ENCODE data around the gene TWIST2. TPM values are rescaled to one million over a fixed set of nuclear protein-coding genes. Genes with fewer than 3 reads are reported as not detected.

The TWIST2 gene
- total and polyA plus RNA-seq, 7 experiments from 2014 or later: not detected

DNA sequence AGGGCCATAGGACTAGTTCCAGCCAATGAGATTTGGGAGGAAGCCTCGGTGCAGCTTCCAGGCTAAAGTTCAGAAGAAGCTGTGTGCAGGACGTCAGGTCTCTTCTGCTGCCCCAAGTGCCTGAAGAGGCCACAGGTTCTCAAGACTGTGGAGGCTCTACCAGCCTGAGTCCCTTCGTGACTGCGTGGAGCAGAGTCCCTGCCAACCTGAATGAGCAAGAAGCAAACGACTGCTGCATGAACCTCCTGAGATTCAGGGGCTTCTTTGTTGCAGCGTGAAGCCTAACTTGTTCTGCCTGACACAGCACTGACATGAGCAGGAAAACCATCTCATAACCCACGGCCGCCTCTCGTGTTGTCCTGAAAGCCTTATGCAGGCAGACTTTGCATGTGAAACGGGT, 39.7 kb downstream of the TWIST2 start:
- CTCF ChIA-PET: no interaction called here
- Mint-ChIP-seq H3K36me3 (no peaks in the 10 kb centered on the region), H3K27ac (no peak overlapping the region), H3K9me3 (no peaks in the 10 kb centered on the region), H3K27me3 (peaks cover 0 to 21% (median 14%) of the 10 kb centered on the region in 5 donors), H3K4me3 (no peak overlapping the region), H3K4me1 (peaks cover 0 to 2% (median 0%) of the 10 kb centered on the region in 7 donors)
- H3K4me1 ChIP-seq (ENCODE audit: control insufficient read depth in 2 of 2, insufficient read depth in 2 of 2, low read length in 2 of 2): no peaks in the 10 kb centered on the region
- no peaks in the 10 kb centered on the region for H3K9me3 ChIP-seq (ENCODE audit: control insufficient read depth in 2 of 3, low read length in 3 of 3)
- no peak for ATAC-seq
- H3K36me3 ChIP-seq (ENCODE audit: control insufficient read depth in 2 of 3, insufficient read depth in 3 of 3, low read length in 3 of 3): no peaks in the 10 kb centered on the region
- POLR2A ChIA-PET: no interaction called here
- no peak overlapping the region for H3K4me3 ChIP-seq (ENCODE audit: low read length)
- intact Hi-C loops (cut with micrococcal nuclease): no loop called here
- H3K27ac ChIP-seq (ENCODE audit: low read depth, low read length): no peak overlapping the region
- DNase-seq: no peak
- no peaks in the 10 kb centered on the region for H3K27me3 ChIP-seq (ENCODE audit: control insufficient read depth in 2 of 2, insufficient read depth in 2 of 2, low read length in 2 of 2)

DNA sequence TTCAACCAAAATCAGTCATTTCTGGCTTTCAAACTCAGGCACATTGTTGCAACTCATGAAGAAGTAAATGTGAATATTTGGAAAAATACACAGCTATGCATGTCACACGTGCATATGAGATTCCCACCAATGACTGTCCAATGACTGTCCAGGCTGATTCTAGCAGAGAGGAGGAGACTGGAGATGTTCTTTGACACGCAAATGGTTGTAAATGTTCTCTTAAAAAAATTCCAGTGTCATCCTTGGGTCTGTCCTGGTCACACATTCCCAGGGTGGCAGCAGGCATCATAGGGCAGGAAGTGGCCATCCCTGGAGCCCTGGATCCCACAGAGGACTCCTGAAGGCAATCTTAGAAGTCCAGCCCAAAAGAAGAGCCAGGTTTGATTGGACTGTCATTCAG, 40.9 kb downstream of the TWIST2 start:
- no peak overlapping the region for H3K27ac Mint-ChIP-seq
- CTCF ChIA-PET: no interaction called here
- H3K4me1 Mint-ChIP-seq: peaks cover 0 to 2% (median 0%) of the 10 kb centered on the region in 7 donors

GRCh38 chr2:238890131-238890530, 42.2 kb downstream of the TWIST2 start:
- Histone ChIP-seq H3K36me3 (ENCODE audit: control insufficient read depth in 2 of 3, insufficient read depth in 3 of 3, low read length in 3 of 3) (no peaks in the 10 kb centered on the region), H3K4me3 (ENCODE audit: low read length) (no peak overlapping the region), H3K9me3 (ENCODE audit: control insufficient read depth in 2 of 3, low read length in 3 of 3) (no peaks in the 10 kb centered on the region), H3K27me3 (ENCODE audit: control insufficient read depth in 2 of 2, insufficient read depth in 2 of 2, low read length in 2 of 2) (no peaks in the 10 kb centered on the region), H3K4me1 (ENCODE audit: control insufficient read depth in 2 of 2, insufficient read depth in 2 of 2, low read length in 2 of 2) (no peaks in the 10 kb centered on the region), H3K27ac (ENCODE audit: low read depth, low read length) (no peak overlapping the region)
- peaks cover 0 to 21% (median 5%) of the 10 kb centered on the region in 5 donors for H3K27me3 Mint-ChIP-seq
- no peaks in the 10 kb centered on the region for H3K9me3 Mint-ChIP-seq
- H3K36me3 Mint-ChIP-seq: no peaks in the 10 kb centered on the region
- H3K4me1 Mint-ChIP-seq: peaks cover 0 to 2% (median 0%) of the 10 kb centered on the region in 7 donors
- intact Hi-C loops (cut with micrococcal nuclease): no loop called here
- no peak overlapping the region for H3K4me3 Mint-ChIP-seq
- H3K27ac Mint-ChIP-seq: no peak overlapping the region
- ChIA-PET POLR2A (no interaction called here), CTCF (no interaction called here)
- ATAC-seq (no peak), DNase-seq (no peak)

More for the DNA sequence above, 40.9 kb downstream of the TWIST2 start:
- Histone ChIP-seq H3K4me1 (ENCODE audit: control insufficient read depth in 2 of 2, insufficient read depth in 2 of 2, low read length in 2 of 2) (no peaks in the 10 kb centered on the region), H3K27me3 (ENCODE audit: control insufficient read depth in 2 of 2, insufficient read depth in 2 of 2, low read length in 2 of 2) (no peaks in the 10 kb centered on the region), H3K9me3 (ENCODE audit: control insufficient read depth in 2 of 3, low read length in 3 of 3) (no peaks in the 10 kb centered on the region), H3K27ac (ENCODE audit: low read depth, low read length) (no peak overlapping the region), H3K4me3 (ENCODE audit: low read length) (no peak overlapping the region), H3K36me3 (ENCODE audit: control insufficient read depth in 2 of 3, insufficient read depth in 3 of 3, low read length in 3 of 3) (no peaks in the 10 kb centered on the region)
- no peak for ATAC-seq
- POLR2A ChIA-PET: no interaction called here
- Mint-ChIP-seq H3K27me3 (peaks cover 0 to 16% (median 6%) of the 10 kb centered on the region in 5 donors), H3K9me3 (no peaks in the 10 kb centered on the region), H3K36me3 (no peaks in the 10 kb centered on the region), H3K4me3 (no peak overlapping the region)
- no peak for DNase-seq
- intact Hi-C loops (cut with micrococcal nuclease): no loop called here

DNA sequence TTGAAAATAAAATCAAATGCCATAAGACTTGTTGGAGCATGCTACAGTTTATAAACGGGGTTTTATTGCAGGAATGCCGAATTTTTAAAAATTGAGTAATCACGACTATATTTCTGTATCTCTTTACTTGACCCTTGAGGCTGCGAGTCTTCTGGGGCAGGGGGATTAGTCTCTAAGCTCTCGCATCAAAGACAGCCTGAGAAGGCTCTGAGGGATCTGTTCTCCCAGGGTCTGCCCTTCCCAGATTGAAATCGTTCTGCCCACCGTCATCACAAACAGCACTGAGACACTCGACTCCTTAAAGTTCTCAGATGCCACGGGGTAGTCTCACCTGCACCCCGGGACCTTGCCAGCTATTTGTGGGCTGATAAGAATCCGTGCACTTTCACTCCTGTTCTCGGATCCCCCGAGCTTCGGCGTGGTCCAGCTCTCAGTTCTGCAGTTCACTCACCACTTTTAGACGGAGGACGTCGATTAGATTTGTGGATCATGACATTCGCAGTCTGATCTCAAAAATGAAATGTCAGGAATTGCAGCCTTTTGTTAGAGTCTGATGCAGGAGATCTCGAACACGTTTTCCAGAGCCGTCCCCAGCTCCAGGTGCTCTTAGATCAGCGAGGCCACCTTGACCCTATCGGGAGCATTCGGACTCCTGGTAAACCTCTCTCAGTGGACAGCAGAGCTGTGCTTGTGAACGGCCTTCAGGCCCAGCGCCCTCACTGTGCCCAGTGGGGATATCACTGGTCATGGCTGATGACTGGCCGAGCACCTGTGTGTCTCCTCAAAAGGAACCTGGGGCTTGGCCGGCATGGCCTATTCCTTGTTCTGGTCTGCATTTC, 43.0 kb downstream of the TWIST2 start:
- Mint-ChIP-seq H3K4me1 (peaks cover 0 to 2% (median 0%) of the 10 kb centered on the region in 7 donors), H3K4me3 (no peak overlapping the region), H3K27me3 (peaks cover 0 to 18% (median 0%) of the 10 kb centered on the region in 5 donors), H3K36me3 (no peaks in the 10 kb centered on the region), H3K9me3 (no peaks in the 10 kb centered on the region), H3K27ac (no peak overlapping the region)
- ChIA-PET POLR2A (no interaction called here), CTCF (no interaction called here)
- intact Hi-C loops (cut with micrococcal nuclease): no loop called here
- Histone ChIP-seq H3K27me3 (ENCODE audit: control insufficient read depth in 2 of 2, insufficient read depth in 2 of 2, low read length in 2 of 2) (no peaks in the 10 kb centered on the region), H3K4me1 (ENCODE audit: control insufficient read depth in 2 of 2, insufficient read depth in 2 of 2, low read length in 2 of 2) (no peaks in the 10 kb centered on the region), H3K9me3 (ENCODE audit: control insufficient read depth in 2 of 3, low read length in 3 of 3) (no peaks in the 10 kb centered on the region), H3K36me3 (ENCODE audit: control insufficient read depth in 2 of 3, insufficient read depth in 3 of 3, low read length in 3 of 3) (no peaks in the 10 kb centered on the region), H3K4me3 (ENCODE audit: low read length) (no peak overlapping the region), H3K27ac (ENCODE audit: low read depth, low read length) (no peak overlapping the region)
- DNase-seq (no peak), ATAC-seq (no peak)

DNA sequence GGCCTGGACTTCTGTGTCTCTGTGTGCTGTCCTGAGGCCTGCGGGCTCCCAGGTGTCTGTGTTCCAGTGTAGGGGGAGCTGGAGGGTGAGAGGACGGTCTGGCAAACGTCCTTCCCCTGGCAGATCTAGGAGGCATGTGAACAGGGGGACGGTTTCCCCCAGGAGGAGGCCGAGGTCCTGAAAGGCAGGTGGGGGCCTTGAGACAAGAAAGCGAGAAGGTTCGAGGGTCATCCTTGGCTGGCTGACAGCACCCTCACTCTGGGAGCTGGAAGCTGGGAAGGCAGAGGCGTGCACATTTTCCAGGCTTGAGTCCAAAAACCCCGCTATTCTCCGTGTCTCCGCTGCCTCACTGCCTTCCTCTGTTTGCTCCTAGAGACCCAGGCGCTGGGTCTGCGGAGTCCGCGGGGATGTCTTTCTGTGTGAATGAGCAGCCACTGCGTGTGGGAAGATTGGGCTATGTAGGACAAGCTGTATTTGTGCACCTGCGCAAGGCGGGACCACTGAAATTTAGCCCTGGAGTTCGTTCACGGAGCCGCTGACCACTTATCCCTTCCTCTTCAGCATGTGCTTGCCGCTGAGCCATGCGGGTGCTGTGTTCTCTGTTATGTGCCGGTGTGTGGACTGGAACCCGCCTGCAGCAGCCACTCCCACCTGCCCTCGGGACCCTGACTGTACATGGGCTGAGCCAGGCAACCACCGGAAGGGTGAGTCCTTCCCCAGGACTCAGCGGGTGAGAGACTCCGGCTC, 43.7 kb downstream of the TWIST2 start:
- no peaks in the 10 kb centered on the region for H3K9me3 Mint-ChIP-seq
- no peaks in the 10 kb centered on the region for H3K36me3 Mint-ChIP-seq
- DNase-seq: no peak
- Histone ChIP-seq H3K36me3 (ENCODE audit: control insufficient read depth in 2 of 3, insufficient read depth in 3 of 3, low read length in 3 of 3) (no peaks in the 10 kb centered on the region), H3K4me3 (ENCODE audit: low read length) (no peak overlapping the region), H3K27ac (ENCODE audit: low read depth, low read length) (no peak overlapping the region), H3K9me3 (ENCODE audit: control insufficient read depth in 2 of 3, low read length in 3 of 3) (no peaks in the 10 kb centered on the region), H3K27me3 (ENCODE audit: control insufficient read depth in 2 of 2, insufficient read depth in 2 of 2, low read length in 2 of 2) (no peaks in the 10 kb centered on the region), H3K4me1 (ENCODE audit: control insufficient read depth in 2 of 2, insufficient read depth in 2 of 2, low read length in 2 of 2) (no peaks in the 10 kb centered on the region)
- ChIA-PET CTCF (no interaction called here), POLR2A (no interaction called here)
- no peak overlapping the region for H3K27ac Mint-ChIP-seq
- no peak overlapping the region for H3K4me3 Mint-ChIP-seq
- intact Hi-C loops (cut with micrococcal nuclease): no loop called here
- no peak for ATAC-seq
- peaks cover 0 to 2% (median 0%) of the 10 kb centered on the region in 7 donors for H3K4me1 Mint-ChIP-seq
- peaks cover 0 to 18% (median 0%) of the 10 kb centered on the region in 5 donors for H3K27me3 Mint-ChIP-seq

GRCh38 chr2:238892204-238892500, 44.3 kb downstream of the TWIST2 start:
- Mint-ChIP-seq H3K9me3 (no peaks in the 10 kb centered on the region), H3K27me3 (peaks cover 0 to 24% (median 0%) of the 10 kb centered on the region in 5 donors), H3K4me3 (no peak overlapping the region), H3K36me3 (no peaks in the 10 kb centered on the region), H3K4me1 (peaks cover 0 to 3% (median 0%) of the 10 kb centered on the region in 7 donors), H3K27ac (no peak overlapping the region)
- Histone ChIP-seq H3K27ac (ENCODE audit: low read depth, low read length) (no peak overlapping the region), H3K9me3 (ENCODE audit: control insufficient read depth in 2 of 3, low read length in 3 of 3) (no peaks in the 10 kb centered on the region), H3K36me3 (ENCODE audit: control insufficient read depth in 2 of 3, insufficient read depth in 3 of 3, low read length in 3 of 3) (no peaks in the 10 kb centered on the region), H3K27me3 (ENCODE audit: control insufficient read depth in 2 of 2, insufficient read depth in 2 of 2, low read length in 2 of 2) (no peaks in the 10 kb centered on the region), H3K4me1 (ENCODE audit: control insufficient read depth in 2 of 2, insufficient read depth in 2 of 2, low read length in 2 of 2) (no peaks in the 10 kb centered on the region), H3K4me3 (ENCODE audit: low read length) (no peak overlapping the region)
- POLR2A ChIA-PET: no interaction called here
- DNase-seq (no peak), ATAC-seq (no peak)
- intact Hi-C loops (cut with micrococcal nuclease): no loop called here
- CTCF ChIA-PET: no interaction called here

DNA sequence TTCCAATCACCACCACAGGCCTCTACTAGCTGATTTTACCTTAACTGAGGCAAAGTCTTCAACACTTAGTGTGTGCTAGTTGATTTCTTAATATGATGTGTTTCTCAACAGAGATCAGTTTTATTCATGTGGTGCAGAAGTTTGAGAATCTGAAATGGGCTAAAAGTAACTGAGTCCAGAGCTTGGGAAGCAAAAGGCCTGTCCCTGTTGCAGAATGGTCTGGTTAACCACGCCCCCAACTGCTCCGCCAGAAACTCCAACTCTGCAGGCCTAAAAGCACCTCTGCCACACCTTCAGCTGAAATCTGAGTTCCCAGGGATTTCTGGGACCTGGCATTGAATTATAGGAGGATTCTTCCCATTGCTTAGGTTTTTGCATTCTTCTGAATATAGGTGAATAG, 44.9 kb downstream of the TWIST2 start:
- Histone ChIP-seq H3K27ac (ENCODE audit: low read depth, low read length) (no peak overlapping the region), H3K36me3 (ENCODE audit: control insufficient read depth in 2 of 3, insufficient read depth in 3 of 3, low read length in 3 of 3) (no peaks in the 10 kb centered on the region), H3K27me3 (ENCODE audit: control insufficient read depth in 2 of 2, insufficient read depth in 2 of 2, low read length in 2 of 2) (no peaks in the 10 kb centered on the region), H3K9me3 (ENCODE audit: control insufficient read depth in 2 of 3, low read length in 3 of 3) (no peaks in the 10 kb centered on the region), H3K4me1 (ENCODE audit: control insufficient read depth in 2 of 2, insufficient read depth in 2 of 2, low read length in 2 of 2) (no peaks in the 10 kb centered on the region), H3K4me3 (ENCODE audit: low read length) (no peak overlapping the region)
- peaks cover 0 to 3% (median 0%) of the 10 kb centered on the region in 7 donors for H3K4me1 Mint-ChIP-seq
- H3K9me3 Mint-ChIP-seq: no peaks in the 10 kb centered on the region
- H3K27me3 Mint-ChIP-seq: peaks cover 0 to 27% (median 0%) of the 10 kb centered on the region in 5 donors
- no peaks in the 10 kb centered on the region for H3K36me3 Mint-ChIP-seq
- ChIA-PET POLR2A (no interaction called here), CTCF (no interaction called here)
- no peak overlapping the region for H3K27ac Mint-ChIP-seq
- intact Hi-C loops (cut with micrococcal nuclease): no loop called here
- DNase-seq (no peak), ATAC-seq (no peak)
- no peak overlapping the region for H3K4me3 Mint-ChIP-seq
